Pancreas (tissue), 10 donors: ENCODE results near the gene TMC7. TPM values are rescaled to one million over a fixed set of nuclear protein-coding genes. Genes with fewer than 3 reads are reported as not detected.
A peak's percentile ranks its signal among the peaks of the same experiment; 100 is the strongest.

Experiments
- ATAC-seq, 4 donors: fragments of 200-7000 bp; cut with Tn5 transposase; one replicate each; pipeline versions ENCODE4 v1.8.0 to v1.9.1; 2020; ENCODE audit warnings: mild to moderate bottlenecking in 4 of 4, moderate library complexity in 4 of 4
- DNase-seq, 6 donors: peaks; one replicate each; pipeline ENCODE4 v3.0.0-alpha.2; 2020
- FAIRE-seq: peaks from 2 replicates; lab custom pipeline; 2012; peaks lifted over from hg19 to GRCh38; lab: Jason Lieb, UNC
- H3K27ac ChIP-seq, 4 donors: fragments of 200-600 bp; sonication (generic); 1 replicate in 3 of 4; 2 replicates in 1 of 4; pipeline versions ENCODE4 v1.5.0 to v1.8.0; 2020
- H3K27me3 ChIP-seq, 4 donors: fragments of 200-600 bp; one replicate each; pipeline ENCODE4 v1.8.0; 2021
- H3K36me3 ChIP-seq, 3 donors: fragments of 200-600 bp; sonication (generic) in 1 of 3; one replicate each; pipeline versions ENCODE4 v1.5.0 to v1.8.0; 2020 to 2021
- H3K4me1 ChIP-seq, 3 donors: fragments of 200-600 bp; one replicate each; pipeline ENCODE4 v1.8.0; 2021
- H3K4me3 ChIP-seq, 4 donors: fragments of 200-600 bp; sonication (generic) in 2 of 4; one replicate each; pipeline versions ENCODE4 v1.5.0 to v1.8.0; 2020 to 2021
- H3K9me3 ChIP-seq, 4 donors: fragments of 200-600 bp; one replicate each; pipeline ENCODE4 v1.8.0; 2021
- WGBS, 2 donors: extraction: QIAGEN DNeasy Blood & Tissue Kit; methylation state at CpG; one replicate each; pipeline ENCODE4 v1.1.7; 2013; 5-methylcytosine and 5-hydroxymethylcytosine counted together
- intact Hi-C, 3 donors: fragments of 100-400 bp; cut with DNase I; formaldehyde crosslinking; loops; one replicate each; pipeline versions ENCODE4 v1.11.1 to v1.14.2; 2022
- polyA plus RNA-seq, 2 donors: library from polyadenylated mRNA; stranded (reverse); fragments of 200-250 nt; gene quantifications; one replicate each; pipeline ENCODE4 v1.2.3, GENCODE V29; 2013
- total RNA-seq, 6 donors: library from RNA; stranded (reverse); fragmentation: NEBNext Ultra II Directional in 4 of 6; extraction: Animal tissue kit (Norgen Biotek cat#: 25700) in 4 of 6; gene quantifications; one replicate each; pipeline versions ENCODE4 v1.2.1 to v1.2.4, GENCODE V29; 2021 to 2023
- TF ChIP-seq, protein P1 (sequence below), 4 donors: fragments of 200-600 bp; sonication (generic) in 3 of 4; IDR thresholded peaks; one replicate each; pipeline versions ENCODE4 v1.5.0 to v1.8.0; 2021; ENCODE audit warnings: antibody characterized with exemption in 4 of 4
- donor health status: healthy with polysubstance abuse.
- donor health status: DM: no; HTN: no; CAD: no; lungs with moderate emphysema.
- donor health status: DM: no; HTN: no; CAD: no.
- donor health status: control.
- donor health status: control.
- donor health status: Bipolar disorder and iron deficiency.
- donor health status: DM: yes; HTN: yes; CAD: no.
- donor health status: DM: no; HTN: no; CAD: no.
- donor health status: DM: no; HTN: no; CAD: no.
- donor health status: DM: yes; HTN: yes; CAD: no.

Gene TMC7
- total and polyA plus RNA-seq, 8 donors = 0.20 to 1.1 (median 0.44) TPM

DNA sequence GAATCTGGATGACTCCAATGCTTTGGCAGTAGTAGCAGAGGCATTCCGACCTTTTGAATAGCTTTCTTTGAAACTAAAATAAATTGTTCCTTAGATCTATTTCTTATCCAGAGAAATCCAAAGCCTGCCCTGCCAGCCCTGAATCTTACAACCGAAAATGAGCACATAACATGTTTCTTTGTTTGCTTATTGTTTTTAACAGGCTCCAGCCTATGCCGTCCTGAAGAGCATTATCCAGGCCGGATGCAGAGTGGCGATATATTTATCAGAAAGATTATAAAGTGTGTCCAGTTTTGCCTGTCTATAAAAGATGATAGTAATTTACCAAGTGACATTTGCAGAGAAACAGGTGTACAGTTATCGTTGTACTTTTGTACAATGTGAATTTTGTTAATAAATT is 94.1 kb downstream of the TMC7 start:
- H3K36me3 ChIP-seq = peaks cover 0 to 42% (median 4%) of the 10 kb centered on the region in 3 donors
- H3K9me3 ChIP-seq = no peaks in the 10 kb centered on the region
- no peak for FAIRE-seq
- no peak overlapping the region for H3K4me3 ChIP-seq
- H3K27ac ChIP-seq = no peak overlapping the region
- no peak for ATAC-seq
- no peaks in the 10 kb centered on the region for H3K27me3 ChIP-seq
- intact Hi-C loops = no loop called here
- no peak for DNase-seq
- H3K4me1 ChIP-seq = no peaks in the 10 kb centered on the region
- TF ChIP-seq, protein P1, sequence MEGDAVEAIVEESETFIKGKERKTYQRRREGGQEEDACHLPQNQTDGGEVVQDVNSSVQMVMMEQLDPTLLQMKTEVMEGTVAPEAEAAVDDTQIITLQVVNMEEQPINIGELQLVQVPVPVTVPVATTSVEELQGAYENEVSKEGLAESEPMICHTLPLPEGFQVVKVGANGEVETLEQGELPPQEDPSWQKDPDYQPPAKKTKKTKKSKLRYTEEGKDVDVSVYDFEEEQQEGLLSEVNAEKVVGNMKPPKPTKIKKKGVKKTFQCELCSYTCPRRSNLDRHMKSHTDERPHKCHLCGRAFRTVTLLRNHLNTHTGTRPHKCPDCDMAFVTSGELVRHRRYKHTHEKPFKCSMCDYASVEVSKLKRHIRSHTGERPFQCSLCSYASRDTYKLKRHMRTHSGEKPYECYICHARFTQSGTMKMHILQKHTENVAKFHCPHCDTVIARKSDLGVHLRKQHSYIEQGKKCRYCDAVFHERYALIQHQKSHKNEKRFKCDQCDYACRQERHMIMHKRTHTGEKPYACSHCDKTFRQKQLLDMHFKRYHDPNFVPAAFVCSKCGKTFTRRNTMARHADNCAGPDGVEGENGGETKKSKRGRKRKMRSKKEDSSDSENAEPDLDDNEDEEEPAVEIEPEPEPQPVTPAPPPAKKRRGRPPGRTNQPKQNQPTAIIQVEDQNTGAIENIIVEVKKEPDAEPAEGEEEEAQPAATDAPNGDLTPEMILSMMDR (IDR thresholded peaks at IDR 0.05) = no peak
- 79 to 82% methylated on average over 6 of the region's 6 CpGs for WGBS, 2 donors

DNA sequence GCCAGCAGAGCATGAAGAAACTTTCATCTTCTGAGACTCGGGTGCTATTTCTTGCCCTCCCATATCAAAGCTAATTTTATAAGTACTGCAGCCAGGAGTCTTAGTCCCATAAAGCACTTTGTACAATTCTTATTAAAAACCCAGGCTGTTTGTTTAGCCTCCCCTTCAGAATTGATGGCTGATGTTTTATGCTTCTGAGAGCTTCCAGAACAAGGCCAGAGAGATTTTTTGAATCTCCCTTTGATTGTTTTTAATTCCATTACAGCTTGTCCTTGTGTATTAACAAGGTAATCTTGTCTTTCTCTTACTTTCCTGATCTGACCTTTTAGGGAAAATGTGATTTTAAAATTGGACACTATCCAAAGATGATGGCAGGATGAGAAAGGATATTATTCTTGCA is 99.9 kb downstream of the TMC7 start:
- peaks cover 0 to 11% (median under 1%) of the 10 kb centered on the region in 3 donors for H3K36me3 ChIP-seq
- FAIRE-seq = no peak
- 77% methylated on average over 1 of the region's 1 CpG for WGBS, 2 donors

DNA sequence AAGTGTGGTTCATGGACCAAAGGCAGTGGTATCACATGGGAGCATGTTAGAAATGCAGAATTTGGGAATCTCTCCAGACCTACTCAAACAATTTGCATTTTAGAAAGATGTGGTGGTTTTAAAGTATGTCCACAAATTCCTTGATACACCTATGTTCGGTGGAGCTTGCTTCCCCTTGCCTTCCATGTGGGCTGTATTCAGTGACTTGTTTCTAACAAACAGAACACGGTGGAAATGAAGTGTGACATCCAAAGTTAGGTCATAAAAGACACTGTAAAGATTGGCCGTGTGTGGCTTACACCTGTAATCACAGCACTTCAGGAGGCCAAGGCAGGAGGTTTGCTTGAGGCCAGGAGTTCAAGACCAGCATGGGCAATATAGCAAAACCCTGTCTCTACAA is 100.4 kb downstream of the TMC7 start:
- DNase-seq = no peak
- TF ChIP-seq, protein P1 (IDR thresholded peaks at IDR 0.05) = no peak
- no peaks in the 10 kb centered on the region for H3K9me3 ChIP-seq
- no peak for ATAC-seq
- no peak overlapping the region for H3K27ac ChIP-seq
- peaks cover 0 to 5% (median 0%) of the 10 kb centered on the region in 3 donors for H3K4me1 ChIP-seq
- H3K36me3 ChIP-seq = peaks cover 0 to 10% (median 0%) of the 10 kb centered on the region in 3 donors
- no peaks in the 10 kb centered on the region for H3K27me3 ChIP-seq
- WGBS, 2 donors = 70 to 85% methylated on average over 3 of the region's 3 CpGs
- no peak for FAIRE-seq
- no peak overlapping the region for H3K4me3 ChIP-seq
- intact Hi-C loops = no loop called here

More for the DNA sequence above, 99.9 kb downstream of the TMC7 start:
- intact Hi-C loops = no loop called here
- ATAC-seq (no peak), DNase-seq (no peak)
- no peak overlapping the region for H3K4me3 ChIP-seq
- H3K27me3 ChIP-seq = no peaks in the 10 kb centered on the region
- peaks cover 0 to 5% (median 0%) of the 10 kb centered on the region in 3 donors for H3K4me1 ChIP-seq
- no peaks in the 10 kb centered on the region for H3K9me3 ChIP-seq
- TF ChIP-seq, protein P1 (IDR thresholded peaks at IDR 0.05) = no peak
- H3K27ac ChIP-seq = no peak overlapping the region

DNA sequence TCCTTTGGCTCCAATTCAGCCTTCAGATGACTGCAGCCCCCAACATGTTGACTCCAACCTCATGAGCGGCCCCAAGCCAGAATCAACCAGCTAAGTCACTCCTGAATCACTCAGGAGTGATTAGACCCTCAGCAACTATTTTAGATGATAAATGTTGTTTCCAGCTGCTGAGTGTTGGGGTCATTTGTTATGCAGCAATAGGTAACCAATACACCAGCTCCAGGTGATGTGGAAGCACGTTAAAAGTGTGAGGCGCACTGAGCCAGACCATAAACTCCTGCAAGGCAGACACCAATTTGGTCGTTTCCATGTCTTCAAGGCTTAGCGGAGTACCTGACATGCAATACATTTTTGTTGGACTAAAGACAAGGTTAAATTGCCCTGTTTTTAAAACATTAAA is 101.1 kb downstream of the TMC7 start:
- Histone ChIP-seq H3K27ac (no peak overlapping the region), H3K36me3 (peaks cover 0 to 7% (median 0%) of the 10 kb centered on the region in 3 donors), H3K4me3 (no peak overlapping the region), H3K4me1 (peaks cover 0 to 5% (median 0%) of the 10 kb centered on the region in 3 donors), H3K27me3 (no peaks in the 10 kb centered on the region), H3K9me3 (no peaks in the 10 kb centered on the region)
- ATAC-seq = no peak
- FAIRE-seq = no peak
- TF ChIP-seq, protein P1 (IDR thresholded peaks at IDR 0.05) = no peak
- intact Hi-C loops = loop anchor here in 2 of 3 donors (5.0 kb wide), 3 partner anchors 97 to 287 kb away; no protein-coding TSS in a partner anchor
- 84 to 87% methylated on average over 5 of the region's 5 CpGs for WGBS, 2 donors
- DNase-seq = no peak

DNA sequence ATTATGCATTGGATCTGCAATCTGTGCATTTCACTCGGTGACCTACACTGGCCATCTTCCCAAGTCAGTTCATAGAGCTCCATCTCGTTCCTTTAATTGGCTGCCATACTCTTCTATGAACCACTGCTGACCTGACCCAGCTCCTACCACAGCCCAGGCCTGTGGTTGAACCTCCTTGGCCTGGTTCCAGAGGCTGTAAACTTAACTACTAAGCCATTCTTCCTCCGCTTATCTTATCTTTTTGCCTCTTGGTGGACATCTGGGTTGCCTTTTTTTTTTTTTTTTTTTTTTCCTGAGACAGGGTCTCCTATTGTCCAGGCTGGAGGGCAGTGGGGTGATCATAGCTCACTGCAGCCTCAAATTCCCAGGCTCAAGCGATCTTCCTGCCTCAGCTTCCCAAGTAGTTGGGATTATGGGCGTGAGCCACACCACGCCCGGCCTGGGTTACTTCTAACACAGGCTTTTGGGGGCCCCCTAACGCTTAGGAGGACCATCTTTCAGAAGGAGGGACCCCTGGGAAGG is 102.0 kb downstream of the TMC7 start:
- Histone ChIP-seq H3K36me3 (peaks cover 0 to 6% (median 0%) of the 10 kb centered on the region in 3 donors), H3K9me3 (no peaks in the 10 kb centered on the region), H3K4me1 (peaks cover 0 to 5% (median 0%) of the 10 kb centered on the region in 3 donors), H3K27ac (no peak overlapping the region), H3K4me3 (peak overlapping the region in 1 of 4 donors; percentile 44), H3K27me3 (no peaks in the 10 kb centered on the region)
- no peak for FAIRE-seq
- TF ChIP-seq, protein P1 (IDR thresholded peaks at IDR 0.05) = no peak
- peak in 3 of 4 donors; percentile 20 to 27 (median 24) for ATAC-seq
- 34 to 42% methylated on average over 8 of the region's 8 CpGs for WGBS, 2 donors
- no peak for DNase-seq
- intact Hi-C loops = loop anchor here in 2 of 3 donors (5.0 kb wide), 3 partner anchors 97 to 287 kb away; no protein-coding TSS in a partner anchor
